ENCODE measurements around the gene CLDN20.
A peak's percentile ranks its signal among the peaks of the same experiment; 100 is the strongest.

CLDN20 gene

GRCh38 chr6:155313602-155314091 lies 49.8 kb downstream of the CLDN20 start:
- no peak for DNase-seq

DNA sequence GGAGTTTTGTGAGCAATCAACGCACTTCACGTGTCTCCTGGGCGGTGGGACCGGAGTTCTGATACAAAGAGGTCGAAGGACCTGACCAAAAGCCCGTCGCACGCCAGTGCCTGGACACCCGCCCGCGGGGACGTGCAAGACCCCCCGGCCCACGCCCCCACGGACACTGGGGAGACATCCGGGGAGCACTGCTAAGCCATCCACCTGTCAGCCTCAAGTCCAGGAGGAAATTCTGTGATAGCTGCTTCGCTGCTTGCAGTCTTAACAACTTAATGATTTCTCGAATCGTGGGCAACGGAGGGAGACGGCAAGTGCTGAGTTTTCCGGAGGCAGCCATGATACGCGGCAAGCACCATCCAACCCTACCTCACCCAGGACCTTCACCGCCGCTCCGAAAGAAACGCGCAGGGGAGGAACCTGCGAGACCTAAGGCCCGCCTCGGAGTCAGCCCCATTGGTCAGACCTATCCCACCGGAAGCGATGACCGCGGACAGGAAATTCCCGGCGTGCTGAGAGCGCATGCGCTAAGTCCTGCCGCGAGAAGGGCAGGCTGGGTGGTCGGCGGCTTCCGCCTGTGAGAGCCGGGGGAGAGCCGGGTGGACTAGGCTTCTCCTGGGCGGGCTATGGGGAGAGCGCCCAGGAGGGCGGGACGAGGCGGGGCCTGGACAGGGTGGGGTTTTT lies 50.4 kb downstream of the CLDN20 start, which contains the start of gene TFB1M:
Gene TFB1M (minus strand): TSS at position 393 of the 681 bp plus-strand sequence. CDS start 56 bp downstream, at position 337.
- DNase-seq = peak; percentile 98

- peak; percentile 13 for DNase-seq
Measured at GRCh38 chr6:155314773-155315515, 51.1 kb downstream of the CLDN20 start.

DNA sequence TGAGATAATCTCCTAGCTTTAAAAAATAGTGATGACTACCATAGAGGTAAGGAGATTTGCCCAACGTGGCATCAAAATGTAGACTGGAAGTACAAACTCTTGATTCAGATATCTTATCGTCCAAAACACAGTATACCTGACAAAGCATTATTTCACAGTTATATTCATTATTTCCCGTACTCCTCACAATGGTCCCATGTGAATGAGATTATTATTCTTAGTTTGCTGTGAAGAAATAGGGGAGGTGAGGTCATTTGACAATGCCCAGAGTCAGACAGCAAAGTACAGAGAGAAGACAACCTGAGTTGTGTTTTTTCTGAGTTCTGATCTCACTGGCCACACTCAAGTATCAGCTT lies 51.7 kb downstream of the CLDN20 start:
- DNase-seq = no peak

GRCh38 chr6:155316419-155316818 lies 52.6 kb downstream of the CLDN20 start:
- no peak for DNase-seq

DNA sequence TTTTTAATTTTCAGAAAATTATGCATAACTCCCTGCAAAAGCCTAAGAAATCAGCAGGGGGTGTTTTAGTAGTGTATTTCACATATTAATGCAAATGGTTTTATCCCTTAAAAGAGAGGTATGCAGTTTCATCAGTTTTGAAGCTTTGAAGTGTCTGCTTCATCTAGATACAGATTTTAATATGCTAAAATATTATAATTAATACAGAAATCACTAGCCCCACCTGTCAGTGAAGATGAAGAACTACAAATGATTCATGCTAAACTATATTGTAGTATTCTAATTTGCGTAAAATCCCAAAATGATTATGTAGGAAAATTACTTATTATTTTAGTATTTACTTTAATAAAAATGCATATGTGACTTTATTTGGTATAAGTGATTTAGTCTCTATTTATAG lies 53.4 kb downstream of the CLDN20 start:
- DNase-seq = peak; percentile 8

DNA sequence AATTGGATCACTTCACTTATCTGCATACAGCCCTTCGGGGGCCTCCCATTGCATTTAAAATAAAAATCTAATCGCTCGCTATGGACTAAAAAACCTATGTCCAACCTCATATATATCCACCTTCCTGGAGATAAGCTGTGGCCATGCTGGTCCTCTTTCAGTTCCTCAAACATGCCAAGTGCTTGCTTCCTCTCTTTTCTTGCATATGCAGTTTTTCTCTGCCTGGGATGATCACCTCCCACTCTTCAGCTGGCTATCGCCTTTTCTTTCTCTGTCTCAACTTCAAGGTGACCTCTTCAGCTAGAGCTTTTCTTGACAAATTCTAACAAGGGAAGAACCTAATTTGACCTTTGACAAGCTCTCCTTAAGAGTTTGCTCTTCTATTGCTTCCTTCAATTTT lies 56.1 kb downstream of the CLDN20 start:
- no peak for DNase-seq

DNA sequence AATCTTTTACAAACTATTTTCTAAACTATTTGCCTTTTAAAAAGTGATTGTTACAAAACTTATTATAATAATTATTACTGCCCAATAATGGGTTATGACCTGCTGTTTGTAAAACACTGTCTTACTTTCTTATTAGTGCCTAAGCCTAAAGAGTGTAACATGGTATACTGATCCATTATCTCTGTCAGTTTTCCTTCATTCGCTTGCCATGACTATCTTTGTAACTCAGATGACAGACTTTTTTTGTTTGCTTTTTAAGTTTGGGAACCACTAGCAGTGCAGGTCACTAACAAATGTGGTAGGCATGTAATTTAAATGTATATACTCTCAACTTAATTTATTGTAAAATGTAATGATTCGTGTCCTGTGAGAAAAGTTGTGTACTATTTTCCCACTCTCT lies 60.4 kb downstream of the CLDN20 start:
- no peak for DNase-seq

- no peak for DNase-seq
Measured at GRCh38 chr6:155324993-155325392, 61.2 kb downstream of the CLDN20 start.

- no peak for DNase-seq
Measured at GRCh38 chr6:155325700-155326516, 62.1 kb downstream of the CLDN20 start.
